Adipocyte (in vitro differentiated cells): Measurements from ENCODE around the gene RPL23.
A peak's percentile ranks its signal among the peaks of the same experiment; 100 is the strongest.

ENCODE experiments used
- DNase-seq: peaks from one replicate; pipeline ENCODE4 v3.0.0-alpha.2; 2015; ENCODE audit warnings: low read depth
- H3K27me3 ChIP-seq: replicated peaks from 2 replicates; pipeline ENCODE4 v1.7.0; 2013; ENCODE audit warnings: mild to moderate bottlenecking, low read length, moderate library complexity; ENCODE audit not compliant: control insufficient read depth, insufficient read depth
- H3K36me3 ChIP-seq: 2 replicates; pipeline ENCODE4 v1.7.0; 2013; ENCODE audit warnings: low read length, mild to moderate bottlenecking, moderate library complexity; ENCODE audit not compliant: control insufficient read depth, insufficient read depth, severe bottlenecking
- H3K4me1 ChIP-seq: 2 replicates; pipeline ENCODE4 v1.7.0; 2013; ENCODE audit warnings: mild to moderate bottlenecking, low read length, moderate library complexity; ENCODE audit not compliant: control insufficient read depth, insufficient read depth
- H3K4me3 ChIP-seq: 2 replicates; pipeline ENCODE4 v1.7.0; 2013; ENCODE audit warnings: mild to moderate bottlenecking, low read length, moderate library complexity
- H3K9ac ChIP-seq: 2 replicates; pipeline ENCODE4 v1.7.0; 2013; ENCODE audit warnings: mild to moderate bottlenecking, low read length, moderate library complexity
- H3K9me3 ChIP-seq: 2 replicates; pipeline ENCODE4 v1.7.0; 2013; ENCODE audit warnings: mild to moderate bottlenecking, low read length, moderate library complexity; ENCODE audit not compliant: control insufficient read depth

RPL23 gene

DNA sequence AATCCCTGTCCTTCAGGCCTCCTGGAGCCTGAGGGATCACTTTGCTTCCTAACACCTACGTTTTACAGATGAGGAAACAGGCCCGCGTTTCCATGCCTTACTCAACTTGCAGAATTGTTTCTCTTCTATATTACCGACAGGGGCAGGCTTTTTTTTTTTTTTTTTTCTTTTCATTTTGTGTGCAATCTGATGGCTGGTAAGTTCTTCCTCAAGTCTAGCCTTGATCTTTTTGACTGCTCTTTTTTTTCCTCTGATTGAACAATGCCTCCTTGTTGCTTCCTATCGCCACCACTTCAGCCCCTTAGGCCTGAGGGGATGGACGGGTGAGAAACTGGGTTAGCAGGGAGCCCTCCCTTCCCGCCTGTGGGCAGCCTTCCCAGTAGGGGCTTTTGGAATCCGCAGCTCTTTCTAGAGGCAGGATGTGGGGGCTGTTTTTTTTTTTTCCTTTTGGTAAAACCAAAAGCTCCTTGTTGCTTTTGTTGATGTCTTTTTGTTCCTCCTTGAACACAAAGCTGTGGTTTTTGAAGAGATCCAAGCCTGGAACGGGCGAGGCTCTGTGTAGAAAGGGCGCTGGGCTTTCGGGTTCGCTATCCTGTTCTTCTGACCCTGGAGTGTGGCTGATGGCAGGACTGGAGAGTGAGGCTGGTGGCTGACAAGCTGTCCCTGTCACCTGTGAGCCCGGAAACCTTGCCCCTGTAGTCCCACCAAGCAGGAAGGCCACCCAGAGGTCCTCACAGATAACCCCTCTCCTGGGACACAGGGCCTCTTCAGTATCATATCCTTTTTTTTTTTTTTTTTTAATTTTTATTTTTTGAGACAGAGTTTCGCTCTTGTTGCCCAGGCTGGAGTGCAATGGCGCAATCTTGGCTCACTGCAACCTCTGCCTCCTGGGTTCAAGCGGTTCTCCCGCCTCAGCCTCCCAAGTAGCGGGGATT lies 30.3 kb upstream of the RPL23 start:
- Histone ChIP-seq H3K4me1 (peaks cover 69% of the 10 kb centered on the region), H3K36me3 (peaks cover 63% of the 10 kb centered on the region)

DNA sequence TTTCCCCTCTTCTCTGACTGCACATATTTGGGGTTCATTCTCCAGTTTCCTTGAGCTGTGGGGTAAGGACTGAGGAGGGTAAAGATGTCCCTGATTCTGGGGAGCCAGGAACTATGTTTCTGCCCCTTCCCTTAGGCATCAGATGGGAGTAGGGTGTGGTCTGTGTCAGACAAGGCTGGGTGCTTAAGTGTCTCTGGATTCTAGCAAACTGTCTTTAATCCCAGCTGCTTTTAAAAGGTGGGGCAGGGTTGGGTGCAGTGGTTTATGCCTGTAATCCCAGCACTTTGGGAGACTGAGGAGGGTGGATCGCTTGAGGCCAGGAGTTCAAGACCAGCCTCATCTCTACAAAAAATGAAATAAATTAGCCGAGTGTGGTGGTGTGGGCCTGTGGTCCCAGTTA lies 29.3 kb upstream of the RPL23 start:
- no peaks in the 10 kb centered on the region for H3K9me3 ChIP-seq
- DNase-seq, result no peak
- H3K36me3 ChIP-seq, result peaks cover 66% of the 10 kb centered on the region
- H3K4me3 ChIP-seq, result no peak overlapping the region
- peaks cover 72% of the 10 kb centered on the region for H3K4me1 ChIP-seq
- no peaks in the 10 kb centered on the region for H3K27me3 ChIP-seq
- H3K9ac ChIP-seq, result peak overlapping the region; percentile 59

More for the DNA sequence above, 30.3 kb upstream of the RPL23 start:
- H3K9ac ChIP-seq, result peak overlapping the region; percentile 62
- H3K4me3 ChIP-seq, result no peak overlapping the region
- no peaks in the 10 kb centered on the region for H3K9me3 ChIP-seq
- no peak for DNase-seq
- H3K27me3 ChIP-seq, result no peaks in the 10 kb centered on the region

GRCh38 chr17:38881600-38882191 lies 28.2 kb upstream of the RPL23 start:
- peak overlapping the region; percentile 59 for H3K9ac ChIP-seq
- H3K9me3 ChIP-seq, result no peaks in the 10 kb centered on the region
- peaks cover 80% of the 10 kb centered on the region for H3K4me1 ChIP-seq
- H3K4me3 ChIP-seq, result peak overlapping the region; percentile 56
- peaks cover 62% of the 10 kb centered on the region for H3K36me3 ChIP-seq
- peak; percentile 73 for DNase-seq
- no peaks in the 10 kb centered on the region for H3K27me3 ChIP-seq

DNA sequence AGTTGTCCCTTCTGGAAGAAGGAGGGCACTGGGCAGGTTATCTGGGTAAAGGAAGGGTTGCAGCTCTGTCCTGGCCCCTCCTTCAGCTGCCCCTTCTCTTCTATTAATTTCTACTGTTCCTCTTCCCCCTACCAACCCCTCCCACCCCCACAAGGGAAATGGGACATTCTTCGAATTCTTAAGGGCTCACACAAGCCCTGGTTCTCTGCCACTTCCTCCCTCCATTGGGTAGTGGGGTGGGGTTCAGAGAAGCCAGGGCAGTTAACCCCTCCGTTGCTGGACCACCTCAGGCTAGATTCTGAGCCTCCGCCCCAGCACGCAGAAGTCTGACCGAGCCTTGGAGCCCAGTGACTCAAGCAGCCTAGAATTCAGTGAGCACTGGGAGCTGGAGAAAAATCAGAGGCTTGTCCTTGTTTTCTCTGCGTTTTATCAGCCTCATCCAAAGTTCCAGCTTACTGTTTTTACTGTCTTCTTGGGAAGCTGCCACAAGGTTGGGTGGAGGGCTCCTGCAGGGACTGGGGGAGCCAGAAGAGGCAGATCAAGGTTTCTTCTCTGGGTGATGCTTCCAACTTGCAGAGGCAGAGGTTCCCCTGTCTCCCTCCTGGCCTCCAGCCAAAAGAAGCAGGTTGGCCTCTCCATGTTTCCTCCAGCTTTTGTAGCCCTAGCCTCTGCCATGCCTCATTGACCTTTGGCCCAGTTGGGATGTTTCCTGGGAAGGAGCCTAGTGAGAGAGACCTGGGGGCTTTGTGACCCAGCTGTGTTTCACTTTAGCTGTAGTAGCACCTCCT lies 26.6 kb upstream of the RPL23 start:
- H3K9me3 ChIP-seq, result no peaks in the 10 kb centered on the region
- peaks cover 79% of the 10 kb centered on the region for H3K4me1 ChIP-seq
- peak; percentile 82 for DNase-seq
- peak overlapping the region; percentile 59 for H3K9ac ChIP-seq
- H3K27me3 ChIP-seq, result no peaks in the 10 kb centered on the region
- H3K36me3 ChIP-seq, result peaks cover 52% of the 10 kb centered on the region
- peak overlapping the region; percentile 61 for H3K4me3 ChIP-seq

GRCh38 chr17:38877130-38877851 lies 23.8 kb upstream of the RPL23 start:
- H3K36me3 ChIP-seq, result peaks cover 50% of the 10 kb centered on the region
- peaks cover 83% of the 10 kb centered on the region for H3K4me1 ChIP-seq
- no peak overlapping the region for H3K4me3 ChIP-seq
- H3K27me3 ChIP-seq, result no peaks in the 10 kb centered on the region
- peak overlapping the region; percentile 33 for H3K9ac ChIP-seq
- DNase-seq, result no peak
- H3K9me3 ChIP-seq, result no peaks in the 10 kb centered on the region

DNA sequence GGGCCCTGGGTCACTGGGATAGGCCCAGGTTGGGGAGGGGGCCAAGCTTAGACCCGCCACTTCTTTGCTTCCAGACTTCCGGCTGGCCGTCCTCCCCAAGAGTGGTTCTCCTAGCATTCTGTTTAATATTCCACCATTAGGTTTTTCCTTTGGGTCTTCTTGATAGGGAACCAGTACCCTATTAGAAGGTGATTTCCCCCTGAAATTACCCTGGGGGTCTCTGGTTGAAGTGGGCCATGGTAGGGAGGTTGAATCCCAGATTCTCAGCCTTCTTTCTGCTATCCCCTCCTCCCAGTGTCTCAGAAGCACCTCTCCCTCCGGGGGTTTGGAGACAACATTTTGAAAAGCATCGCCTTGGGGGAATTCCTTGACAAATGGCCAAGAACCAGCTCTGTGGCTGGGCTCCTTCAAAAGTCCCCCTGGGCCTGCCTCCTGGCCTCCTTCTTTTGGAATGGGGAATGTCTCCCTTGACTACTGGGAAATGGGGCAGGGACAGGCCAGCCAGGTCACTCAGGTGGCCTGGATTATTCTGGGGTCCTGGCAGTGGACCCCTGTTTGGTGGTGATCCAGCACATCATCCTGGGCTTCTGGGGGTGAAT lies 22.1 kb upstream of the RPL23 start:
- Histone ChIP-seq H3K4me3 (peak overlapping the region; percentile 84), H3K9me3 (no peaks in the 10 kb centered on the region), H3K36me3 (peaks cover 39% of the 10 kb centered on the region), H3K4me1 (peaks cover 74% of the 10 kb centered on the region), H3K27me3 (no peaks in the 10 kb centered on the region), H3K9ac (peak overlapping the region; percentile 100)
- peak; percentile 64 for DNase-seq

- peak; percentile 69 for DNase-seq
- no peaks in the 10 kb centered on the region for H3K27me3 ChIP-seq
- no peaks in the 10 kb centered on the region for H3K9me3 ChIP-seq
- peaks cover 37% of the 10 kb centered on the region for H3K36me3 ChIP-seq
- H3K4me3 ChIP-seq, result peak overlapping the region; percentile 84
- peak overlapping the region; percentile 100 for H3K9ac ChIP-seq
- H3K4me1 ChIP-seq, result peaks cover 66% of the 10 kb centered on the region
Observed at GRCh38 chr17:38874505-38875400, 21.2 kb upstream of the RPL23 start.

DNA sequence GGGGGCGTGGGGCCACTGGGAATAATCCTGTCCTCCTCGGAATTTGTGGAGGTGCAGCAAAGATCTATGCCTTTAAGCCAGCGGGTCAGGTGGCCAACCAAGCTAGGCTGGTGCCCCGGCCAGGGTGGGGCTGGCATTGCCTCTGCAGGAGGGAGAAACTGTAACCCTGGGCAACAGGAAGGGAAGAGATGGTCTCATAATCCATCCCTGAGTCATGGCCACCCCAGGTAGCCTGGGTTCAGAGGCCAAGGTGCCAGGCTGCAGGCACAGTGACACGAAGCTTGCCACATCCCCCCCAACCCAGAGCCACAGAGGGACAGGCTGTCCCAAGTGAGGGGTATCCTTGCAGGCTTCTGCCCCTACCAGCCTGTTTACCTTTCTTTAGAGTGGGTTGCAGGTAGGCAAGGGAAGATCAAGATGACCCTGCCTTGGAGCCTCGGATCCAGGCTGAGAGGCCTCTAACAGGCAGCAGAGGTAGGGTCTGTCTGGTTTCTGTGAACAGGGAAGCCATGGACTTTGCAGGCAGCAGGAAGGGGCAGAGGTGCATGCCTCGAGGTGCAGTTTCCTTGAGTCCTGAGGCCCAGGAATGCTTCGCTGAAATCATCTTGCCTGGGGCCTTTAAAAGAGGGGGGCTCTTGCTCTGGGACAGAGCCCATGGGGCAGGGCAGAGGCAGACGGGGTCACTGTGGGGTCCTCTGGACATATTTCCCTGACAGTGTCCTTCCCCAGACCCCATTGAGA lies 20.3 kb upstream of the RPL23 start:
- peak overlapping the region; percentile 100 for H3K9ac ChIP-seq

DNA sequence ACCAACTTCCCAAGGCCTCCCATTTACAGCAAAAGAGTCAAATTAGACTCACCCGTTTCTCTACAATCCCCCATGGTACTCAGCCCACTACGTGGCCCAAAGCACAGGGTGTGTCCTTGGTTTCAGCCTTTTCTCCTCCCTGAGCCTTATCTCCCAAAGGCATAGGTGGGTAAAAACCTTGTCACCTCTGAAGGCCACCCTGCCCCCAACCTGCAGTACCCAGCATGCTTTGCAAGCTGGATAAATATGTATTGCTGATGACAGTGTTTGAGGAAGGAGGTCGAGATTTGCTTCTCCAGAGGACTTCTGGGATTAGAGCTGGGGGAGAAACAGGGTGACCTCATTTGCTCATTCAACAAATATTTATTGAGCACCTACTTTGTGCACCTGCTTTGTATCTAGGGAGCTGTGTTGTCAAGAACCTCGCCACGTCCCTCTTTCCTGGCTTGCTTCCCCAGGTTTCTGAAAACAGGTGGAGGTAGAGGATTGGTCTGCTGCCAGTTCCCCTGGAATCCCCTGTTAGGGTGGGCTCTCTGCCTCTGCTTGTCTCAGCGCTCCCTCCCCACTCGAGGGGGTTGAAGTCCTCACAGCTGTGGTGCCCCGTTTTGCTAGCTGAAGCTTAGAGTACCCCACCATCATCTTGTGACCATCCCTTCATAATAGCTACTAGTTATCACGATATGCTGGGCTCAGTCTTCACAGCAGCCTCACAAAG lies 19.3 kb upstream of the RPL23 start:
- Histone ChIP-seq H3K9me3 (no peaks in the 10 kb centered on the region), H3K36me3 (peaks cover 18% of the 10 kb centered on the region), H3K4me3 (peak overlapping the region; percentile 84), H3K4me1 (peaks cover 66% of the 10 kb centered on the region), H3K9ac (peak overlapping the region; percentile 100), H3K27me3 (no peaks in the 10 kb centered on the region)
- DNase-seq, result no peak

More for the DNA sequence above, 20.3 kb upstream of the RPL23 start:
- Histone ChIP-seq H3K27me3 (no peaks in the 10 kb centered on the region), H3K9me3 (no peaks in the 10 kb centered on the region), H3K4me3 (peak overlapping the region; percentile 84), H3K4me1 (peaks cover 59% of the 10 kb centered on the region), H3K36me3 (peaks cover 28% of the 10 kb centered on the region)
- no peak for DNase-seq
